HepG2 (cell line): ENCODE measurements around the gene ELMO2. TPM values are rescaled to one million over a fixed set of nuclear protein-coding genes. Genes with fewer than 3 reads are reported as not detected.

ENCODE experiments used
- ARID5B ChIP-seq: IDR thresholded peaks from 2 replicates; pipeline ENCODE4 v1.4.0; 2020; ENCODE audit warnings: mild to moderate bottlenecking, missing genetic modification reagents
- BHLHE40 ChIP-seq: IDR thresholded peaks from 2 replicates; pipeline ENCODE4 v1.6.1; 2011; ENCODE audit warnings: low read length, improper control_type of control experiment
- CCDC6 ChIP-seq: sonication (generic); formaldehyde crosslinking; IDR thresholded peaks from 2 replicates; pipeline ENCODE4 v1.8.1; 2022; ENCODE audit warnings: mild to moderate bottlenecking, missing genetic modification reagents, moderate library complexity
- ETV5 ChIP-seq: IDR thresholded peaks from 2 replicates; pipeline ENCODE4 v1.6.1; 2018; ENCODE audit warnings: missing biosample characterization, missing genetic modification reagents, inconsistent platforms, borderline replicate concordance
- HDAC1 ChIP-seq: sonication (generic); formaldehyde crosslinking; IDR thresholded peaks from 2 replicates; pipeline ENCODE4 v1.5.1; 2020; ENCODE audit warnings: mild to moderate bottlenecking, missing genetic modification reagents
- HDAC2 ChIP-seq: sonication (generic); formaldehyde crosslinking; IDR thresholded peaks from 2 replicates; pipeline ENCODE4 v1.4.0; 2020; ENCODE audit warnings: missing genetic modification reagents
- HOXA3 ChIP-seq: sonication (generic); formaldehyde crosslinking; IDR thresholded peaks from 2 replicates; pipeline ENCODE4 v1.5.0; 2020; ENCODE audit warnings: missing genetic modification reagents
- MEIS1 ChIP-seq: sonication (generic); formaldehyde crosslinking; IDR thresholded peaks from 2 replicates; pipeline ENCODE4 v1.9.0; 2021; ENCODE audit warnings: mild to moderate bottlenecking, missing genetic modification reagents, moderate library complexity, borderline replicate concordance
- MYC ChIP-seq: sonication (generic); formaldehyde crosslinking; IDR thresholded peaks from 2 replicates; pipeline ENCODE4 v1.9.0; 2021; ENCODE audit warnings: missing genetic modification reagents, borderline replicate concordance
- NR3C1 ChIP-seq: sonication (generic); formaldehyde crosslinking; IDR thresholded peaks from 2 replicates; pipeline ENCODE4 v1.4.0; 2020; ENCODE audit warnings: missing genetic modification reagents
- SALL2 ChIP-seq: sonication (generic); formaldehyde crosslinking; IDR thresholded peaks from 2 replicates; pipeline ENCODE4 v1.8.1; 2023; ENCODE audit warnings: mild to moderate bottlenecking, missing genetic modification reagents, inconsistent platforms
- SAP130 ChIP-seq: IDR thresholded peaks from 2 replicates; pipeline ENCODE4 v1.6.1; 2016; ENCODE audit warnings: low read depth
- SOX5 ChIP-seq: IDR thresholded peaks from 2 replicates; pipeline ENCODE4 v1.6.1; 2016; ENCODE audit warnings: borderline replicate concordance
- ZBTB8A ChIP-seq: sonication (generic); formaldehyde crosslinking; IDR thresholded peaks from 2 replicates; pipeline ENCODE4 v1.4.0; 2020; ENCODE audit warnings: mild to moderate bottlenecking, low read depth, missing genetic modification reagents, borderline replicate concordance
- ZFP90 ChIP-seq: sonication (generic); formaldehyde crosslinking; IDR thresholded peaks from 2 replicates; pipeline ENCODE4 v1.8.0; 2022; ENCODE audit warnings: missing genetic modification reagents, mild to moderate bottlenecking, inconsistent platforms, borderline replicate concordance
- ZNF367 ChIP-seq: sonication (generic); formaldehyde crosslinking; IDR thresholded peaks from 2 replicates; pipeline ENCODE4 v1.4.0; 2020; ENCODE audit warnings: missing genetic modification reagents, borderline replicate concordance
- ZNF569 ChIP-seq: sonication (generic); formaldehyde crosslinking; IDR thresholded peaks from 2 replicates; pipeline ENCODE4 v1.5.0; 2020; ENCODE audit warnings: mild to moderate bottlenecking, missing genetic modification reagents, moderate library complexity, borderline replicate concordance
- ZNF614 ChIP-seq: IDR thresholded peaks from 2 replicates; pipeline ENCODE4 v1.6.1; 2018; ENCODE audit warnings: missing biosample characterization, missing genetic modification reagents, inconsistent platforms, borderline replicate concordance
- ZNF746 ChIP-seq: sonication (generic); formaldehyde crosslinking; IDR thresholded peaks from 2 replicates; pipeline ENCODE4 v1.8.0; 2022; ENCODE audit warnings: mild to moderate bottlenecking, missing genetic modification reagents
- ZNF776 ChIP-seq: sonication (generic); formaldehyde crosslinking; IDR thresholded peaks from 2 replicates; pipeline ENCODE4 v1.4.0; 2020; ENCODE audit warnings: mild to moderate bottlenecking, missing genetic modification reagents
- polyA plus RNA-seq, 8 experiments: library from polyadenylated mRNA; depleted of rRNA in 3 of 8; stranded (reverse) in 7 of 8; unstranded in 1 of 8; fragments of >200 nt; fragmentation: Illumina TruSeq in 4 of 8; extraction: Trizol in 4 of 8; gene quantifications; 2 replicates each; pipeline versions ENCODE4 v1.2.1 to v1.2.3, GENCODE V29; 2011 to 2016; ENCODE audit warnings: low read depth in 4 of 8, missing spikeins in 1 of 8, mixed read lengths in 1 of 8; ENCODE audit not compliant: insufficient read depth in 1 of 8
- total RNA-seq, 5 experiments: library from RNA; depleted of rRNA; stranded (reverse); fragments of >200 nt; fragmentation: Illumina TruSeq; extraction: Trizol; gene quantifications; 2 replicates each; pipeline ENCODE4 v1.2.3, GENCODE V29; 2016; ENCODE audit warnings: low read depth in 1 of 5
- TF ChIP-seq, protein P1 (sequence below): sonication (generic); formaldehyde crosslinking; IDR thresholded peaks from 2 replicates; pipeline ENCODE4 v1.9.0; 2021; ENCODE audit warnings: missing genetic modification reagents, borderline replicate concordance
- TF ChIP-seq, protein P2 (sequence below): sonication (generic); formaldehyde crosslinking; IDR thresholded peaks from 2 replicates; pipeline ENCODE4 v1.5.0; 2020; ENCODE audit warnings: missing genetic modification reagents
- TF ChIP-seq, protein P3 (sequence below): sonication (generic); formaldehyde crosslinking; conservative IDR thresholded peaks from 2 replicates; pipeline ENCODE4 v1.4.0; 2020; ENCODE audit warnings: missing genetic modification reagents

Gene ELMO2
- total and polyA plus RNA-seq, 2 of the 13 experiments (the other 11 are each of a cell fraction or from before 2014, with no cell fraction given), result 30.6 to 35.7 TPM

DNA sequence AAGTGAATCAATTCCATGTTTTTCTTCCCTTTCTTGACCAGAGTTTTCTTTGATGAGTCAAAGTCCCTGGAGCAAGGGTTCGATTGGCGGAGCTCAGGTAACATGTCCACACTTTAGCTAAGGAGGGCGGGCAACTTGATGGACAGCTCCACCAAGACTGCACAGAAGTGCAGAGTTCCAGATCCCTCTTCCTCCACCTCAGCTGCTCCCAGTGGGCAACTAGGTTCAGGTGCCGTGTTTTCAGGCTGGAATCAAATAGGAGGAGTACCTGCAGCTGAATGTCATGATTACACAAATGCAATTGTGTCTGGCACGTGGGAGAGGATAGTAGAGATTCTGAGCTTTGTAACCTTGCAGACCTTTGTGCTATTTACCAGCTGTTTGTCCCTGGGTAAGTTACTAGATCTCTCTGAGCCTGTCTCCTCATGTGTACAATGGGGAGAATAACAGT, 1.9 kb upstream of the ELMO2 start (continued):
- TF ChIP-seq ZFP90 (CRISPR knock-in tag) (0 out of 2 replicates have a peak, but pooled peaks have one; percentile 28), BHLHE40 (peak; percentile 78), ETV5 (CRISPR knock-in tag) (no peak), MEIS1 (CRISPR knock-in tag) (peak; percentile 45; the same call in 1 of the 2 replicates), ZNF614 (CRISPR knock-in tag) (peak; percentile 62; the same call in 1 of the 2 replicates), CCDC6 (CRISPR knock-in tag) (no peak), MYC (CRISPR knock-in tag) (no peak), ZNF746 (CRISPR knock-in tag) (0 out of 2 replicates have a peak, but pooled peaks have one; percentile 24), ZNF569 (CRISPR knock-in tag) (no peak), ZNF776 (CRISPR knock-in tag) (no peak), SALL2 (CRISPR knock-in tag) (0 out of 2 replicates have a peak, but pooled peaks have one; percentile 25), SAP130 (CRISPR knock-in tag) (peak; percentile 43; the same call in 1 of the 2 replicates), HDAC1 (CRISPR knock-in tag) (peak; percentile 20; the same call in 1 of the 2 replicates), SOX5 (CRISPR knock-in tag) (peak; percentile 29; the same call in 1 of the 2 replicates), HOXA3 (CRISPR knock-in tag) (peak; percentile 34; the same call in 1 of the 2 replicates), ARID5B (CRISPR knock-in tag) (peak; percentile 37; the same call in 1 of the 2 replicates), NR3C1 (CRISPR knock-in tag) (no peak), HDAC2 (0 out of 2 replicates have a peak, but pooled peaks have one; percentile 43), ZBTB8A (CRISPR knock-in tag) (no peak), ZNF367 (CRISPR knock-in tag) (no peak)
- TF ChIP-seq, protein P1, sequence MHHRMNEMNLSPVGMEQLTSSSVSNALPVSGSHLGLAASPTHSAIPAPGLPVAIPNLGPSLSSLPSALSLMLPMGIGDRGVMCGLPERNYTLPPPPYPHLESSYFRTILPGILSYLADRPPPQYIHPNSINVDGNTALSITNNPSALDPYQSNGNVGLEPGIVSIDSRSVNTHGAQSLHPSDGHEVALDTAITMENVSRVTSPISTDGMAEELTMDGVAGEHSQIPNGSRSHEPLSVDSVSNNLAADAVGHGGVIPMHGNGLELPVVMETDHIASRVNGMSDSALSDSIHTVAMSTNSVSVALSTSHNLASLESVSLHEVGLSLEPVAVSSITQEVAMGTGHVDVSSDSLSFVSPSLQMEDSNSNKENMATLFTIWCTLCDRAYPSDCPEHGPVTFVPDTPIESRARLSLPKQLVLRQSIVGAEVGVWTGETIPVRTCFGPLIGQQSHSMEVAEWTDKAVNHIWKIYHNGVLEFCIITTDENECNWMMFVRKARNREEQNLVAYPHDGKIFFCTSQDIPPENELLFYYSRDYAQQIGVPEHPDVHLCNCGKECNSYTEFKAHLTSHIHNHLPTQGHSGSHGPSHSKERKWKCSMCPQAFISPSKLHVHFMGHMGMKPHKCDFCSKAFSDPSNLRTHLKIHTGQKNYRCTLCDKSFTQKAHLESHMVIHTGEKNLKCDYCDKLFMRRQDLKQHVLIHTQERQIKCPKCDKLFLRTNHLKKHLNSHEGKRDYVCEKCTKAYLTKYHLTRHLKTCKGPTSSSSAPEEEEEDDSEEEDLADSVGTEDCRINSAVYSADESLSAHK, result no peak
- TF ChIP-seq, protein P2, sequence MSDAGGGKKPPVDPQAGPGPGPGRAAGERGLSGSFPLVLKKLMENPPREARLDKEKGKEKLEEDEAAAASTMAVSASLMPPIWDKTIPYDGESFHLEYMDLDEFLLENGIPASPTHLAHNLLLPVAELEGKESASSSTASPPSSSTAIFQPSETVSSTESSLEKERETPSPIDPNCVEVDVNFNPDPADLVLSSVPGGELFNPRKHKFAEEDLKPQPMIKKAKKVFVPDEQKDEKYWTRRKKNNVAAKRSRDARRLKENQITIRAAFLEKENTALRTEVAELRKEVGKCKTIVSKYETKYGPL, result no peak
- TF ChIP-seq, protein P3, sequence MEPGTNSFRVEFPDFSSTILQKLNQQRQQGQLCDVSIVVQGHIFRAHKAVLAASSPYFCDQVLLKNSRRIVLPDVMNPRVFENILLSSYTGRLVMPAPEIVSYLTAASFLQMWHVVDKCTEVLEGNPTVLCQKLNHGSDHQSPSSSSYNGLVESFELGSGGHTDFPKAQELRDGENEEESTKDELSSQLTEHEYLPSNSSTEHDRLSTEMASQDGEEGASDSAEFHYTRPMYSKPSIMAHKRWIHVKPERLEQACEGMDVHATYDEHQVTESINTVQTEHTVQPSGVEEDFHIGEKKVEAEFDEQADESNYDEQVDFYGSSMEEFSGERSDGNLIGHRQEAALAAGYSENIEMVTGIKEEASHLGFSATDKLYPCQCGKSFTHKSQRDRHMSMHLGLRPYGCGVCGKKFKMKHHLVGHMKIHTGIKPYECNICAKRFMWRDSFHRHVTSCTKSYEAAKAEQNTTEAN, result 0 out of 2 replicates have a peak, but pooled peaks have one; percentile 22
